NCI-H2107 (cell line): ENCODE data around the gene CNTN5.

Experiments
- DNase-seq: peaks from one replicate; lab custom pipeline; 2025; lab: John Stamatoyannopoulos, UW

The CNTN5 gene

GRCh38 chr11:99519095-99519494 lies 498.3 kb downstream of the CNTN5 start:
- DNase-seq: no peak

- DNase-seq: no peak
Measured at GRCh38 chr11:99522467-99523173, 501.9 kb downstream of the CNTN5 start.

GRCh38 chr11:99531468-99531867 lies 510.7 kb downstream of the CNTN5 start:
- DNase-seq: no peak

- no peak for DNase-seq
Measured at GRCh38 chr11:99534812-99535211, 514.1 kb downstream of the CNTN5 start.

- DNase-seq: no peak
Measured at GRCh38 chr11:99535406-99535805, 514.7 kb downstream of the CNTN5 start.

- DNase-seq: no peak
Measured at GRCh38 chr11:99535819-99536218, 515.1 kb downstream of the CNTN5 start.

- DNase-seq: no peak
Measured at GRCh38 chr11:99537681-99538080, 516.9 kb downstream of the CNTN5 start.

- DNase-seq: no peak
Measured at GRCh38 chr11:99545616-99546015, 524.9 kb downstream of the CNTN5 start.

GRCh38 chr11:99548264-99548663 lies 527.5 kb downstream of the CNTN5 start:
- no peak for DNase-seq

- no peak for DNase-seq
Measured at GRCh38 chr11:99554232-99554903, 533.6 kb downstream of the CNTN5 start.

- no peak for DNase-seq
Measured at GRCh38 chr11:99555486-99555885, 534.7 kb downstream of the CNTN5 start.

- no peak for DNase-seq
Measured at GRCh38 chr11:99565333-99565732, 544.6 kb downstream of the CNTN5 start.

GRCh38 chr11:99567334-99567956 lies 546.7 kb downstream of the CNTN5 start:
- no peak for DNase-seq

- DNase-seq: no peak
Measured at GRCh38 chr11:99568808-99569207, 548.1 kb downstream of the CNTN5 start.

- DNase-seq: no peak
Measured at GRCh38 chr11:99571094-99571493, 550.3 kb downstream of the CNTN5 start.

GRCh38 chr11:99584830-99585229 lies 564.1 kb downstream of the CNTN5 start:
- no peak for DNase-seq

GRCh38 chr11:99585606-99586005 lies 564.9 kb downstream of the CNTN5 start:
- no peak for DNase-seq

- DNase-seq: no peak
Measured at GRCh38 chr11:99589771-99590170, 569.0 kb downstream of the CNTN5 start.

- DNase-seq: no peak
Measured at GRCh38 chr11:99592266-99592665, 571.5 kb downstream of the CNTN5 start.

GRCh38 chr11:99593197-99593596 lies 572.4 kb downstream of the CNTN5 start:
- DNase-seq: no peak

GRCh38 chr11:99601179-99601578 lies 580.4 kb downstream of the CNTN5 start:
- no peak for DNase-seq

- DNase-seq: no peak
Measured at GRCh38 chr11:99614352-99614751, 593.6 kb downstream of the CNTN5 start.

GRCh38 chr11:99630629-99631028 lies 609.9 kb downstream of the CNTN5 start:
- no peak for DNase-seq
